GM12878 (cell line): ENCODE measurements around the gene SLC52A3. TPM values are rescaled to one million over a fixed set of nuclear protein-coding genes. Genes with fewer than 3 reads are reported as not detected.

ENCODE experiments used
- ATAC-seq: fragments of 200-7000 bp; cut with Tn5 transposase; 3 replicates; pipeline ENCODE4 v1.9.1; 2020; ENCODE audit warnings: mild to moderate bottlenecking, moderate library complexity
- BruUV-seq: library from RNA; stranded (reverse); fragments of 400-500 nt; replicated peaks from 2 replicates; lab custom pipeline; 2021; lab: Mats Ljungman, UMichigan
- CTCF ChIA-PET: fragments of 300-600 bp; sonication (Branson Sonifier 250); formaldehyde crosslinking; extraction: SDS; loops from one replicate; lab custom pipeline; 2021; ENCODE audit warnings: inconsistent platforms; lab: Yijun Ruan, JAX
- POLR2A ChIA-PET: fragments of 350-600 bp; formaldehyde crosslinking; extraction: SDS; loops from one replicate; lab custom pipeline; 2021; ENCODE audit warnings: inconsistent platforms; lab: Charles Lee
- RAD21 ChIA-PET: fragments of 300-600 bp; sonication (Branson Sonifier 250); formaldehyde crosslinking; loops from one replicate; lab custom pipeline; 2023; ENCODE audit warnings: antibody characterized with exemption; ENCODE audit not compliant: unreplicated experiment; lab: Charles Lee
- SMC1A ChIA-PET: fragments of 300-600 bp; sonication (Branson Sonifier 250); formaldehyde crosslinking; loops from one replicate; lab custom pipeline; 2023; ENCODE audit not compliant: unreplicated experiment, uncharacterized antibody; lab: Charles Lee
- DNase-seq: peaks from one replicate; pipeline ENCODE4 v3.0.0-alpha.2; 2011; ENCODE audit warnings: low read depth, low spot score
- FAIRE-seq: peaks from 3 replicates; lab custom pipeline; 2011; peaks lifted over from hg19 to GRCh38; lab: Jason Lieb, UNC
- H2AFZ ChIP-seq: 2 replicates; pipeline ENCODE4 v1.6.0; 2011; ENCODE audit warnings: low read depth, low read length, control low read depth; ENCODE audit not compliant: control insufficient read depth
- H3K27ac ChIP-seq: 2 replicates; pipeline ENCODE4 v1.5.1; 2011; ENCODE audit warnings: control low read depth; ENCODE audit not compliant: control insufficient read depth, insufficient read depth
- H3K27me3 ChIP-seq, 2 experiments: replicated peaks in 1 of 2; 2 replicates each; pipeline versions ENCODE4 v1.6.0 to v1.6.1; 2011; ENCODE audit warnings: low read length in 1 of 2; ENCODE audit not compliant: control insufficient read depth in 2 of 2, insufficient read depth in 2 of 2
- H3K36me3 ChIP-seq, 2 experiments: 2 replicates each; pipeline ENCODE4 v1.5.1; 2011; ENCODE audit warnings: low read length in 1 of 2; ENCODE audit not compliant: control insufficient read depth in 2 of 2, insufficient read depth in 2 of 2
- H3K4me1 ChIP-seq: 2 replicates; pipeline ENCODE4 v1.6.1; 2011; ENCODE audit warnings: mild to moderate bottlenecking, low read length, moderate library complexity, mixed read lengths; ENCODE audit not compliant: control insufficient read depth, insufficient read depth
- H3K4me2 ChIP-seq: 2 replicates; pipeline ENCODE4 v1.6.0; 2011; ENCODE audit warnings: control low read depth; ENCODE audit not compliant: control insufficient read depth, insufficient read depth
- H3K4me3 ChIP-seq: fragments of 200-600 bp; sonication (generic); 2 replicates; pipeline ENCODE4 v1.5.1; 2016
- H3K79me2 ChIP-seq: 2 replicates; pipeline ENCODE4 v1.6.0; 2011; ENCODE audit warnings: low read length; ENCODE audit not compliant: control insufficient read depth, insufficient read depth
- H3K9ac ChIP-seq: 2 replicates; pipeline ENCODE4 v1.8.0; 2011; ENCODE audit warnings: low read length, control low read depth, mixed read lengths; ENCODE audit not compliant: control insufficient read depth, insufficient read depth
- H3K9me3 ChIP-seq: replicated peaks from 3 replicates; pipeline ENCODE4 v1.5.1; 2011; ENCODE audit warnings: mild to moderate bottlenecking, low read length; ENCODE audit not compliant: control insufficient read depth, insufficient read depth
- H4K20me1 ChIP-seq: 2 replicates; pipeline ENCODE4 v1.6.0; 2011; ENCODE audit not compliant: control insufficient read depth, insufficient read depth
- ETV6 ChIP-seq, 2 experiments: fragments of 450-650 bp in 1 of 2; IDR thresholded peaks in 1 of 2; conservative IDR thresholded peaks in 1 of 2; 2 replicates each; pipeline ENCODE4 v1.6.1; 2014; ENCODE audit warnings: antibody characterized with exemption in 1 of 2, borderline replicate concordance in 1 of 2, low read depth in 1 of 2, mild to moderate bottlenecking in 1 of 2, moderate library complexity in 1 of 2
- PAX8 ChIP-seq: fragments of 450-650 bp; IDR thresholded peaks from 2 replicates; pipeline ENCODE4 v1.6.1; 2017; ENCODE audit warnings: mild to moderate bottlenecking, moderate library complexity
- SIN3A ChIP-seq: IDR thresholded peaks from 2 replicates; pipeline ENCODE4 v1.6.1; 2012; ENCODE audit warnings: low read depth, low read length, improper control_type of control experiment
- TCF7 ChIP-seq: IDR thresholded peaks from 2 replicates; pipeline ENCODE4 v1.6.1; 2014; ENCODE audit warnings: antibody characterized with exemption, borderline replicate concordance
- WGBS: methylation state at CpG from one replicate; pipeline ENCODE4 v1.1.6; 2016; ENCODE audit warnings: low lambda C conversion rate; ENCODE audit not compliant: insufficient replicate concordance, insufficient coverage; ENCODE audit errors: missing lambda C conversion rate; 5-methylcytosine and 5-hydroxymethylcytosine counted together
- in situ Hi-C: fragments of 300-500 bp; cut with MboI; formaldehyde crosslinking; loops from 9 replicates; pipeline ENCODE4 v1.14.3; 2018; ENCODE audit warnings: mixed read lengths
- intact Hi-C: fragments of 100-400 bp; cut with micrococcal nuclease; formaldehyde crosslinking; loops from one replicate; pipeline ENCODE4 v1.14.2; 2022; ENCODE audit not compliant: unreplicated experiment
- polyA plus RNA-seq, 11 experiments: library from polyadenylated mRNA; depleted of rRNA in 4 of 11; unstranded in 6 of 11; stranded (reverse) in 5 of 11; fragments of >200 nt; fragmentation: Nextera tagmentation in 4 of 11; fragmentation: Illumina TruSeq in 1 of 11; extraction: Ambion mirVana in 4 of 11; extraction: Trizol in 1 of 11; gene quantifications; 1 replicate in 1 of 11; 2 replicates in 10 of 11; pipeline versions ENCODE4 v1.2.1 to v1.2.3, GENCODE V29; 2011 to 2016; ENCODE audit warnings: inconsistent platforms in 2 of 11, missing spikeins in 2 of 11, low read depth in 1 of 11
- total RNA-seq, 4 experiments: library from RNA; depleted of rRNA in 3 of 4; stranded (reverse); fragments of >200 nt in 3 of 4; fragmentation: Illumina TruSeq in 1 of 4; extraction: Trizol in 1 of 4; gene quantifications; 2 replicates each; pipeline versions ENCODE4 v1.2.1 to v1.2.3, GENCODE V29; 2013 to 2021
- TF ChIP-seq, protein P1 (sequence below): IDR thresholded peaks from 2 replicates; pipeline ENCODE4 v1.6.1; 2011; ENCODE audit warnings: low read depth, mild to moderate bottlenecking, low read length, moderate library complexity, borderline replicate concordance; ENCODE audit errors: extremely low read depth

SLC52A3 gene
- total and polyA plus RNA-seq, 10 of the 15 experiments (the other 5 are each of a cell fraction or from before 2014, with no cell fraction given): not detected

DNA sequence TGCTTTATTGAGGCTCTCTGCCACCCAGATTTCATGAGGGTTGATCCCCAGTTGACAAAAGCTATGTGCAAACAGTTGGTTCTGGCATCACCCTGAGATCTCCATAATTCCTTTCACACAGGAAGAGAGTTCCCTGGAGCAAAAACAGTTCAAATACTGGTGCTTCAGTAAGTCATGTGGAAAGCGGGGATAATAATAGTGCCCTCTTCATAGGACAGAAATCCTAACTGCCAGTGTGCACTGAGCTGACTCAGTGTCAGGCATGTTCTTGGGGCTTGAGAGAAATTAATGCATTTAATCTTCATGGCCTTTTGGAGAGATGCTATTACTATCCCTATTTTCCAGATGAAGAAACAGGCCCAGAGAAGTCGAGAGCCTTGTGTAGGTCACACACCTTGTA lies 7.9 kb upstream of the SLC52A3 start:
- ChIA-PET RAD21 (no interaction called here), SMC1A (no interaction called here), CTCF (interaction anchor here (0.6 kb wide), 1 partner anchor 29 kb away, joined by 3 read pairs; no protein-coding TSS in a partner anchor), POLR2A (no interaction called here)
- Histone ChIP-seq H3K27ac (no peak overlapping the region), H3K4me3 (no peak overlapping the region), H3K9ac (no peak overlapping the region), H2AFZ (no peak overlapping the region)
- BruUV-seq: no TSS peak
- in situ Hi-C loops: no loop called here
- FAIRE-seq (no peak), DNase-seq (no peak)
- WGBS: 43% methylated on average over 2 of the region's 2 CpGs
- intact Hi-C loops: no loop called here
- TF ChIP-seq PAX8 (no peak), SIN3A (no peak), ETV6 (conservative IDR thresholded peaks at IDR 0.05 in 1 of 2, IDR thresholded peaks at IDR 0.05 in 1 of 2; ENCODE audit: borderline replicate concordance in 1 of 2, low read depth in 1 of 2) (no peak), TCF7 (no peak)
- TF ChIP-seq, all 136 proteins: peak for 0
- no peaks in the 10 kb centered on the region for H4K20me1 ChIP-seq
- no peaks in the 10 kb centered on the region for H3K36me3 ChIP-seq
- no peaks in the 10 kb centered on the region for H3K9me3 ChIP-seq
- H3K4me1 ChIP-seq: no peaks in the 10 kb centered on the region
- no peaks in the 10 kb centered on the region for H3K79me2 ChIP-seq
- ATAC-seq: no peak
- H3K27me3 ChIP-seq: 0 out of 4 replicates have a peak, but pooled peaks cover 0 to 1% of the 10 kb centered on the region in 2 experiments
- no peak overlapping the region for H3K4me2 ChIP-seq

DNA sequence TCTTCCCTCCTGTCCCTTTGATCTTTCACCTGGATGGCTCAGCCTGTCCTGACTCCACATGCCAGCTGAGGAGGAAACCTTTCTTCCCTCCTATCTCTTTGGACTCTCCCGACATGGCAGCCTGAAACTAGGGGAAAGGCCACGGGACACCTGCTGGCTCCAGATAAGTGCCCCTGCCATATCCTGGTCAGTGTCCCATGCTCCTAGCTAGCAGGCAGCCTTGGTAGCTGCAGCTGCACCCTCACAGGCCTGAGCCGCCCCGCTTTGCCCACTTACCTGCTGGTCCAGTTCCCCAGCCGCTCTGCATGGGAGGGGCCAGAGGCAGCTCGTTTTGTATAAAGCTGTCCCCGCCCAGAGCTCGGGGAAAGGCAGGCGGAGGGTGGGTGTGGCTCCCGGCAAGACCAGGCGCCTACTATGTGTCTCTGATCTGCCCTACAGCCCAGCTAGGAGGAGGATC lies 7.4 kb upstream of the SLC52A3 start:
- WGBS: 31% methylated on average over 11 of the region's 11 CpGs
- intact Hi-C loops: no loop called here
- Histone ChIP-seq H3K27me3 (0 out of 4 replicates have a peak, but pooled peaks cover 0 to 1% of the 10 kb centered on the region in 2 experiments), H2AFZ (no peak overlapping the region), H3K9ac (no peak overlapping the region)
- in situ Hi-C loops: no loop called here
- BruUV-seq: no TSS peak
- TF ChIP-seq, protein P1, sequence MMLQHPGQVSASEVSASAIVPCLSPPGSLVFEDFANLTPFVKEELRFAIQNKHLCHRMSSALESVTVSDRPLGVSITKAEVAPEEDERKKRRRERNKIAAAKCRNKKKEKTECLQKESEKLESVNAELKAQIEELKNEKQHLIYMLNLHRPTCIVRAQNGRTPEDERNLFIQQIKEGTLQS: no peak
- TF ChIP-seq, all 136 proteins: peak for 0
- RAD21 ChIA-PET: no interaction called here
- FAIRE-seq: no peak
- ATAC-seq: no peak
- no peak for DNase-seq
- POLR2A ChIA-PET: no interaction called here
- Histone ChIP-seq H3K36me3 (no peaks in the 10 kb centered on the region), H3K27ac (no peak overlapping the region), H3K4me3 (no peak overlapping the region), H3K9me3 (no peaks in the 10 kb centered on the region; the same call in 2 of the 3 replicates), H3K79me2 (no peaks in the 10 kb centered on the region), H4K20me1 (no peaks in the 10 kb centered on the region), H3K4me2 (no peak overlapping the region), H3K4me1 (no peaks in the 10 kb centered on the region)
- CTCF ChIA-PET: interaction anchor here (0.6 kb wide), 1 partner anchor 30 kb away, joined by 3 read pairs; no protein-coding TSS in a partner anchor
- SMC1A ChIA-PET: no interaction called here
